Daoy (cell line): Measurements from ENCODE around the gene WDR45. TPM values are rescaled to one million over a fixed set of nuclear protein-coding genes. Genes with fewer than 3 reads are reported as not detected.

Experiments used
- DNase-seq: peaks from one replicate; pipeline ENCODE4 v3.0.0-alpha.2; 2015; ENCODE audit warnings: low read depth
- total RNA-seq: library from RNA; depleted of rRNA; stranded (reverse); fragments of >200 nt; shearing (Covaris generic); gene quantifications from 2 replicates; pipeline ENCODE4 v1.2.3, GENCODE V29; 2014

The WDR45 gene
- total RNA-seq, 1 experiment from 2014 or later: 20.3 TPM

DNA sequence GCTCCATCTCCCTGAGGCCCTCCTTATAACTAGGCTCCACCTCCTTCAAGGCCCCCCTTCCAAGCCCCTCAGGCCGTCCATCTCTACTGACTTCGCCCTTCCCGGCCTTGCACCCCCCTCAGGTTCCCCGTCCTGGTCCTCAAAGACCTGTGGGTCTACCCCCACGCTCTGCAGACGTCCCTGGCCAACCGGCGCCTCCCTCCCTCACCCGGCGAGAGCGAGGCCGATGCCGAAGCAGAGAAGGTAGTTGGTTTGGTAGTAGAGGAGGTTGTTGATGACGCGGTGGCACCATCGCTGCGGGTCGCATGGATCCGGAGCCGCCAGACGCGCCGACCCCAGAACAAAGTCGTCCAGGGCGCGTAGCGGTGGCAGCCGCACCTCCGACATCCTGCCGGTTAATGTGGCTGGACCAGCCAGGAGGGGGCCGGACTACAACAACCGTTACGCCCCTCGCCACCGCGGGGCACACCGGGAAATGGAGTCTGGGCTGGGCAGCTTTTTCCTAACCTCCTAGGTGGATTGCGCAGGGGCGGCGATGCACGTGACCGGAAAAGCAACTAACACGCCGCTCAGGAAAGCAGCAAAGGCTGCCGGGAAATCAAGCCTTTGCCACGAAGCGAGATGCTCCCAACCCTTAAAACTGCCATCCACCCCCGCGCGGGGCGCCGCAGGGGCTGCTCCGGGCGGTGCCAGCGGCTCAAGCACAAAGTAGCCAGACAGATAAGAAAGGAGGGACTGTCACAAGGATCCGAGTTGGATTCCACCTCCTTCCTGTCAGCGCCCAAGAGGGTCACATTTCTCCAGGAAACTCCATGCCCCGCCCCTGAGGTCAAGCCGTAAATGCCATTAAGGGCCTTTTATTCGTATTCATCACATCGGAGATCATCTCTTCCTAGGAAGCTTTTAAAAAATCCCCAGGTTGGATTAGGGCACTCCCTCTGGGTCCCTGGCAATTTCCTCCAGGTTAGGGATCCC is 5.8 kb downstream of the WDR45 start, which contains the start of gene PRAF2:
PRAF2 (minus strand) TSS at position 402 of the 975 bp plus-strand sequence; CDS start at position 387, 15 bp downstream.
- DNase-seq: peak; percentile 91

DNA sequence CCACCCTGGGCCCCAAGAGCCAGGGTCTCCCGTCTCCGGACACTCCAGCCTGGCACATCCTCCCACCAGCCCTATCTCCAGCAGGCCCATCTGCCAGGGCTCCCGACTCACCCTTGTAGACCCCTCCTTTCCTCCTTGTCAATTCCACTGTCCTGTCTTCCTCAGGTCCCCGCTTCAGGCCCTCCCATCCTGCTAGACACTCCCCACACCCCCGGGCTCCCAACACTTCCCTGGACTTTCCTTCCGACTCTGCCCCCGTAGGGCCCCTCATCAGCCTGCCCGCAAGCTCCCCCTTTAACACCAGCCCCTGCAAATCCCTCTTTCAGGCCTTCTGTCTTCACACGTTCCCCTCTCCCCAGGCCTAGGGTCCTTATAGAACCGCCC is 7.0 kb downstream of the WDR45 start:
- DNase-seq: no peak

DNA sequence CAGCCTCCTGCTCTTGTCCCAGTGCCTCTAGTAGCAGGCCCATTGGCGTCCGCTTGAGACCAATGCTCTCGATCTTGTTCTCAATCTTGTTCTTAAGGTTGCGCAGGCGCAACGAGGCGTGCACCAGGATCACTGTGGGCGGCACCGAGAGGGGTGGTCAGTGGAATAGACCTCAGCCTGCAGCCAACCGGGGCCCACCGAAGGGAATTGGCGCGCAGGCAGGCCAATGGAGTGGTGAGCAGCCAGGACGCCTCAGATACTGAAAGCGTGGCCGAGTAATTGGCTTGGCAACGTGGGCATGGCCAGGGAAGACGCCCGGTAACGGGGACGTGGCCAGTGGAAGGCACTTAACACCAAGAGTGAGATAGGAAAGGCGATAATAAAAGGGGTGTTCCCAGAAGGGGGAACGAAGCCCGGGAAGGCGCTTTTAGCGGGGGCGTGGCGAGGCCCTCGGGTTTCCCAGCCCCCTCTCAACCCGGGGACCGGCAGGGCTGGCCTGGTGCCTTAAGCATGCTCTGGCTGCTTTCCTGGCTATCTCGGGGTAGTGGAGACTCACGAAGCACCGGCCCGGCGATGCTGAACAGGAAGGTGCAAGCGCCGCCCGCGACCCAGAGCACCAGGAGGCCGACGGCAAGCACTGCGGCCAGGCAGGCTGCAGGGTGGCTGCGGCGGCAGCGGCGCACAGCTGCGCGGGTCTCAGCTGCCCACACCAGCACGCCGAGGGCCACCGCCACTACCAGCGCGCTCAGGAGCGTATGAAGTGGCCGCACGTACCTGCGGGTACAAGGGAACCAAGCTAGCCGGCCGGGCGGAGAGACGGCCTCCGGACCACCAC is 7.6 kb downstream of the WDR45 start:
- DNase-seq: no peak

DNA sequence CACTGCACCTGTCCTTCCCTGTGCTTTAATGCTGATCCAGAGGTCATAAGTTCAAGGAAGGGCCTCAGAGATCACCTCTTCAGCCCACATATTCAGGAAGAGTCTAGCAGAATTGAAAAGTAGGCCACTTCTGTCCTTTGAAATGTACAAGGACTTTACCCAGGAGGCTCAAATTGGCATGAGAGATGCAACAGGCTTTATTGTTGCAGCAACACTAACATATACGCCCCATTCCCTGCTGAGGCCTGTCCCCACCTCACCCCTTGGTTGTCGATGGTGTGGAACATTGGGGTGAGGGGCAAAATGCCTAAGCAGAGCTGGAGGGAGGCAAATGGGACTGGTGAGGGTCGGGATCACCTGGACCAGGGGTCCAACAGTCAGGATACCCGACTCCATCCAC is 8.7 kb downstream of the WDR45 start:
- DNase-seq: no peak

DNA sequence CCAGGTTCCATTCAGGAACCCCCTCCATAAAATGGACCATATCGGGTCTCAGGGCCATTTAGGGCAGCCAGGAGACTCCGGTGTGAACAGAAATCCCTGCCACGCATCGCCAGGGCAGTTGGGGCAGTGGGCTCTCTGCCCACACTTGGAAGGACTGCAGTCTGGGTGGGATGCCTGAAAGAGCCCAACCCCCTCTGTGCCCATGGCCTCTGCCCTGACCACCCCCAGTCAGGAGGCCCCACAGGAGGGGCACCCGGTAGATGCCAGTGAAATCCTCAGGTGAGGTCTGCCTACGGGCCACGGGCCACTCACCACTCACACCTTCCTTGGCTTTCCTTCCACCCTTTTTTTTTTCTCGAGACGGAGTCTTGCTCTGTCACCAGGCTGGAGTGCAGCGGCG is 10.6 kb downstream of the WDR45 start:
- no peak for DNase-seq

DNA sequence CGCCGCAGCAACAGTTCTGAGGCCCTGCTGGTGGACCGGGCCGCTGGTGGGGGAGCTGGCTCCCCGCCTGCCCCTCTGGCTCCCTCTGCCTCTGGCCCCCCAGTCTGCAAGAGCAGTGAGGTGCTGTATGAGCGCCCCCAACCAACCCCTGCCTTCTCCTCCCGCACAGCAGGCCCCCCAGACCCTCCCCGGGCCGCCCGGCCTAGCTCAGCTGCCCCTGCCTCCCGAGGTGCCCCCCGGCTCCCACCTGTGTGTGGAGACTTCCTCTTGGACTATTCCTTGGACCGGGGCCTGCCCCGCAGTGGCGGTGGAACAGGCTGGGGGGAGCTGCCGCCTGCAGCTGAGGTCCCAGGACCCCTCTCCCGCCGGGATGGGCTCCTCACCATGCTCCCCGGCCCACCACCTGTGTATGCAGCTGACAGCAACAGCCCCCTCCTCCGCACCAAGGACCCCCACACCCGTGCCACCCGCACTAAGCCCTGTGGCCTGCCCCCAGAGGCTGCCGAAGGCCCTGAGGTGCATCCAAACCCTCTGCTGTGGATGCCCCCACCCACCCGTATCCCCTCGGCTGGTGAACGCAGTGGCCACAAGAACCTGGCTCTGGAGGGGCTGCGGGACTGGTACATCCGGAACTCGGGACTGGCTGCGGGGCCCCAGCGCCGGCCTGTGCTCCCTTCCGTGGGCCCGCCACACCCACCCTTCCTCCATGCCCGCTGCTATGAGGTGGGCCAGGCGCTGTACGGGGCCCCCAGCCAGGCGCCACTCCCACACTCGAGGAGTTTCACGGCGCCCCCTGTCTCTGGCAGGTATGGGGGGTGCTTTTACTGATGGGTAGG is 12.2 kb downstream of the WDR45 start:
- no peak for DNase-seq

DNA sequence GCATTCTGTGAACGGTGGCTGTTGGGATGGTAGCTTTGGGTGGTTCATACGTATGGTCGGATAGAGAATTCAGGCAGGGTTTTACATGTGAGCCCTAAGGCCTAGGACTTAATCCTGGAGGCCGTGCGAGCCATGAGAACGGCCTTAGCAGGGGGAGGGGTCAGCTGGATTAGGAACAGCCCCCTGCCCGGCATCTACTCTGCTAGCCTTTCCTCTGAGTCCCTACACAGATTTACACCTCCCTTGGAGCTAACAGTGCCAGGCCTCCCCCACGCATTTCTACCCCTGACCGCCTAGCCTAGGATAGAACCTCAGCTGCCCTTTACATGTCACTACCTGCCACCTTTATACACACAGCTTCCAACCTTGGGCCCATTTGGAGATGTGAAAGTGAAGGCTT is 13.0 kb downstream of the WDR45 start:
- no peak for DNase-seq

DNA sequence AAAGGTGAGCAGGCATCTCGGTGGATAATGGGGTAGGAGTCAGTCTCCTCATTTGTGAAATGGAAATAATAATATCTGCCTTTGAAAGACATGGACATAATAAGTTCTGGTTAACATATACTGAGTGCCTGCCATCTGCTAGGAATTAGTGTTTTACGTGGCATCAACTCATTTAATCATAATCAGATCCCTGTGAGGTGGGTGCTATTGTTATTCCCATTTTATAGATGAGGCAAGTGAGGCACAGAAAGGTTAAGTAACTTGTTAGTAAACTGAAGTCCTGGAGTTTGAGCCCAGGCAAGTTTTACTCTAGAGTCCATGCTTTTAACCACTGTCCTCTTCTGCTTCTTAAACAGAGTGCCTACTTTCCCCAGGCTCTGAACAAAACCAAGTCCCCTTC is 13.4 kb downstream of the WDR45 start:
- no peak for DNase-seq

DNA sequence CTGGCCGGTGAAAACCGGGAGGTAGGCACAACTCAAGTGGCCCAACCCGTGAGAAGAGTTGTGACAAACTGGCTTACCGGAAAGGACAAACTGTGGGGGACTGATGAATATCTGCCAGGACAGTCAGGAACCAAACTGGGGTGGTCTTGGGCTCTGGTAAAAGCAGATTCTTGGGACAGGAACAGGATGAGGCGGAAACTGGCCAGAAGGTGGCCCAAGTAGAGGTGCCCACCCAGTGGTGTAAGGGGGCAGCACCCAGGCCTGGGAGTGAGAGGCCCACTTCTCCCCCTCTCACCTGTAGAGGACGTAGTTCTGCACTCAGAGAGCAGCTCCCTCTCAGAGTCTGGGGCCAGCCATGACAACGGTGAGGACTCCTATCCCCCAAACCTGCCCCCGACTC is 15.0 kb downstream of the WDR45 start:
- no peak for DNase-seq

DNA sequence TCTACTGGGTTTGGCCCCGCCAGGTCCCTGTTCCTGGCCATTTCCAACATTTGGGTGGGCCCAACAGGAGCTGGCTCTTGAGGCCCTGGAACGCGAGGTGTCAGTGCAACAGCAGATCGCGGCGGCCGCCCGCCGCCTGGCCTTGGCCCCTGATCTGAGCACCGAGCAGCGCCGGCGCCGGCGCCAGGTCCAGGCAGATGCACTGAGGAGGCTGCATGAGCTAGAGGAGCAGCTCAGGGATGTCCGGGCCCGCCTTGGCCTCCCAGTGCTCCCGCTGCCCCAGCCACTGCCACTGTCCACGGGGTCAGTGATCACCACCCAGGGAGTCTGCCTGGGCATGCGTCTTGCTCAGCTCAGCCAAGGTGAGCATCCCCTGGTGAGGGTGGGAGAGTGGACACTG is 15.4 kb downstream of the WDR45 start:
- no peak for DNase-seq

DNA sequence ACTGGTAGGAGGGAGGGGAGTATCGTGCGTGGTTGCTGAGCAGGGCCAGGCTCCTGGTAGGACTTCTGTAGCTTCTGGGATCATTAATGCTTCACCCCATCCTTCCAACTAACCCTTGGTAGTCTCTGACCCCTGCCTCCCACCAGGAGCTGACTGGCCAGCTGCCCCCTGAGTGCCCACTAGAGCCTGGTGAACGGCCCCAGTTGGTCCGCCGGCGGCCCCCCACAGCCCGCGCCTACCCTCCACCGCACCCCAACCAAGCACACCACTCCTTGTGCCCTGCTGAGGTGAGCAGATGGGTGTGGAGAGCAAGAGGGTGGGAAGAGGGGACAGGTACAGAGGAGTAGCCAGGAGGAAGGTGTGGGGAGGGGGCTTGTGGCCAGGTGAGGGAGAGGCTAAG is 16.0 kb downstream of the WDR45 start:
- DNase-seq: no peak

DNA sequence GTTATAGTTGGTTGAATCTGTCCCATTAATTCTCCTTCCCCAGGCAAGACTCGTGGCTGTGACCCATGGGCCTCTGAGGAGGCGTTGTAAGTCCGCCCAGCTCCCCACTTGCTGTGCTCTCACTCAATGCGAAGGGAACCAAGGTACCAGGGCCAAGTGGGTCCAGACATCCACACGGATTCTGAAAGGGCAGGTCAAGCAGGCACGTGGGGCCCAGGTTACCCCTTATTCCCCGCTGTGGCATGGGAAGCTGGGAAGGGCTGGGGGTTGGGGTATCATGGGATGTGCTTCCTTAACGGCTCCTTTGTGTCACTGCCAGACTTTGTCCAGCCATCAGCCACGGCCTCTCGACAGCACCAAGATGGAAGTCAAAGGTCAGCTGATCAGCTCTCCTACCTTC is 17.8 kb downstream of the WDR45 start:
- DNase-seq: no peak

DNA sequence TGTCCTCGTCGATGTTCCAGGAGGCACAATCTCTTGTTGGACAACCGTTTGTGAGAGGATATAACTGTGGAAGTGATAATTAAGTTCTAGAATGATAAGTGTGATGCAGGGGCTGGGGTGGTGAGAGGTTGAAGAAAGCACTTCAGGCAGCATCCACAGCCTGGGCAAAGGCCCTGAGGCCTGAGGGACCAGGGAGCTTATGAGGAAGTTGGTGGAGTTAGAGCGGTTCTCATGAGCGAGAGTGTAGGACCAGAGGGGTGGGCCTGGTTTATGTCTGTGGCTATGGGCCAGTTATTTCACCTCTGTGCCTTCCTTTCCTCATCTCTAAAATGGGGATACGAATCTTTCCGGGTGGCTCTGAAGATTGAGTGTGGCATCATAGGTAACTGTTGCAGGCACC is 18.2 kb downstream of the WDR45 start:
- no peak for DNase-seq

DNA sequence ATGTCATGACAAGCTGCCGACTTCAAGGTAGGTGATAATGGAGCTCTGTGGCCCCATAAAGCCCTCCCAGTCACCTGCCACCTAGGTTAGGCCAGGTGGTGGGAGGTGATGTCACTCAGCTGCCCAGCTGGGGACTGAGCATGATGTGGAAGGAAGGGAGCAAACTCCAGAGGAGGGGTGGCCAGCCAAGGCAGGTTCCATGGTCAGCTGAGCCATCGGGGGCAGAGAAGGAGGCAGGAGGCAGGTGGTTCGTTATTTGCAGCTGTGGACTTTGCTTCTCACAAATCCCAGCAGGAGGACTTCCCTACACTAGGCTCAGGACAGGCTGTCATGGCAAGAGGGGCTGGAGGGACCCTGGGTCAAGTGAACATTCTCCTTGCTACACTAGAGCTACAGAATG is 18.8 kb downstream of the WDR45 start:
- DNase-seq: no peak

DNA sequence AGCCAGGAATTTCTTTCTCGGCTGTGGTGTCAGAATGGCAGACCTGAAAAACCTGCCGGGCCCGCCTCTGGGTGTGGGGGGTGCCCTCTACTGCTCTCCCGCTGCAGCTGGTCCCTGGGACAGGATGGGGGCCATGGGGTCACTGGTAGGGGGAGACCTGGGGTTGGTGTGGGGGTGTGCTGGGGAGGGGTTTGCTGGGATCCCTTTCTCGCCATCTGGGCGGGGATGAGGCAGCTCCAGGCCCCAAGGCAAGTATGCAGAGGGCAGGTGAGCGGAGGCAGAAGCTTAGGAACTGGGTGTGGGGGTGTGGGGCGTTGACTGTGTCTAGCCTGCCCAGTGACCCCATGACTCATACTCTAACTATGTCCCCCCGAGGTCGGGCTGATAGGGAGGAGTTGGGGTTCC is 20.0 kb downstream of the WDR45 start:
- no peak for DNase-seq

DNA sequence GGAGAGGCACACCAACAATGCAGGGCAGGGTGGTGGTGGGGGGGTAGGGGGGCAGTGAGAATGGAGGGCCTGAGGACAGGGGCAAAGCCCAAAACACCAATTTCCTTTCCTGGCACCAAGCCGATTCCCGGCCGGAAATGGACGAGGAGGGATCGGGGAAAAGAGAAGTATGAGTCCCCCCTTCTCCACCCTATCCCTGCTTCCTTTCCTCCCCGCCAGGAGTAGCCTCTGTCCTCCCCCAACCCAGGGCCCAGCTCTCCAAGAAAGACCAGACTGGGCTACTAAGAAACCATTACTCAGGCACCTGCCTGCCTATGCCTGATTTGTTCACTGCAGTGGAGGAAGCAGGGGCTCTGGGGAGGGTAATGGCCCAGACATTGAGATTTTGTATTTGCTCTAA is 20.5 kb downstream of the WDR45 start:
- DNase-seq: no peak

DNA sequence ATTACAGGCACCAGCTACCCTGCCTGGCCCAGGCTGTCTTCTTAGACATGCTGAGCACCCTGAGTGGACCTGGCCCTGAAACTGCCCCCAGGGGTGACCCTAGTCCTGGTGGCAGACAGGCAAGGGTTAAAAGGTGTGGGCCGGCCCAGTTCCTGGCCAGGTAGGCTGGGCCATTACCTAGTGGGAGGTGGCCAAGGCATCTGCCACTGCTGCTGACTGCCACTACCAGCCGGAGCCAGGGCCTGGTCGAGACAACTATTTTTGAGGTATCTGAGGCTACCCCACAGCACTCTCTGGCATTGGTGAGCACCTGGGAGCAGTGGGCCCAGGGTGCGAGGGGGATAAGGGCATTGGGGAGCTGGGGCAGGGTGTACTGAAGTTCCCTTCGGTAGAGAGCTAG is 20.9 kb downstream of the WDR45 start, which contains the start of gene CCDC120:
CCDC120 (plus strand) TSS at position 206 of the 400 bp plus-strand sequence. CDS start 3,043 bp downstream, outside the sequence.
- no peak for DNase-seq

DNA sequence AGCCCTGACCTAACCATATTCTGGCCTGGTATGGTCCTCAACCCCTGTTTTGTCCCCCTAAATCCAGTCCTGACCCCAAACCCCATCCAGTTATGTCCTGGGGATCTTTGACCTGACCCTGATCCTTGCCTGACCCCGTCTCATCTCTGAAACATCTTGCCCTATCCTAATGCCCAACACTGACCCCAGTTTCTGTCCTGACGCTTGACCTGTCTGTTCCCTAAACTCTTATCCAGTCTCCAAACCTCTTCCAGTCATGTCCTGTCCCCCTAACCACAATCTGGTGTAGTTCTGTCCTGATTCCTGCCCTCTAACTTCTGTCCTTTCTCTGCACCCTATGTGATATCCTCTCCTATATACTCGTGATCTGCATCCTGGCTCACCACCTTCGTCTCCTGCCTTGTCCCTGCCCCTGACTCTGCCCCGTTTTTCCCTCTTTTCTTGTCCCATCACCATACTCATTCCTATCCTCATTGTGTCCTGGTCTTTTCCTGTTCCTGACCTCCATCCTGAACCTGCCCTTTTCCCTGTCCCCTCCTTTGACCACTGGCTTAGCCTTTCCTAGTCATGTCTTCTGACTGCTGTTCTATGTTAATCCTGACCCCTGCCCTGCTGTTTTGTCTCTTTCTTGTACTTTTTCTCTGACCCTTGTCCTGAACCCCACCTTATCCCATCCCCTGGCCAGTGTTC is 25.5 kb downstream of the WDR45 start:
- no peak for DNase-seq

DNA sequence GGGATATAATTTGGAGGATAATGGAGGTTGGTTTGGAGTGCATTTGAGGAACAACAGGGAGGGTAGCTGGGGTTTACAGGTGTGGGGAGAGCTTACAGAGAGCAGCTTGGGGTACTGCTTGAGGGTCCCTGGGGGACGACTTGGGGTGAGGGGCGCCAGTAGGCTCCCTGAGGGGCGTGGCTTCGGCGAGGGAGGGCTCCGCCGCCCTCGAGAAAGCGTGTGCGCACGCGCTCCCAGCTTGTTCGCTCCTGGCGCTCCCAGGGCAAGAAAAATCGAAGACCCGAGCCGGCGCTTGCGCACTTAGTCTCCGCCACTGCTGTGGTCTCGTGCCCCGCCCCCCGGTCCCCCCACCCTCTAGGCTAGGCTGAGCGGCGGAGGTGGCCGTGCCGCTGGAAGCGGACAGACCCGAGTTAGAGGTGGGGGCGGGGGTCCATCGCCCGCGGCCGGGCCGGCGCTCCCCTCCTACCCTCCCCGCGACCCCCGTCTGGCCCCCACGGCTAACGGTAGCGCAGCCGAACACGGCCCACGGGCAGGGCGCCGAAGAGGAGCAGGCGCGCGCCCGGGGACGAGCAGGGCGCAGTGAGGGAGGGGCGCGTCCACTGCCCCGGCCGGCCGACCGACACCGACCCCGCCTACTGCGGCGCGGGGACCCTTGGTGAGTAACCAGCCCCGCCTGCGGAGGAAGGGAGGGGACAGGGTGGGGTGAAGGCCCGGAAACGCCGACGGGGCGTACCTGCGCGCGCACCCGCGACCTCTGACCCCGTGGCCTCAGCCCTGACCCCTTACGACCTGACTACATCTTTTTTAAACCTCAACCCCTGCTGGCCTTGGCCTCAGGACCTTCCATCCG is 26.2 kb downstream of the WDR45 start:
- peak; percentile 61 for DNase-seq

DNA sequence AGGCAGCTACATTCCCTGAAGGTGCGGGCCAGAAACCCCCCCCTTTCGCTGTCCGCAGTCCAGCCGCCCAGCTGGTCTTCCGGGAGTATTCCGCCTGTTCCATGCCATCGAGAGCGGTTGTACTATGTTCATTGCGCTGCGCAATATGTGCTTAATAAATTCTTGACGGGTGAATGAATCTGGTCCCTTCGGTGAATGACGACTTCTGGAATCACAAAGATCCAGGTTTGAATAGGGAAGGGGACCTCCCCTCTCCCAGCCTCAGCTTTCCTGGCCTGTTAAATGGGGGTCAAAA is 35.8 kb downstream of the WDR45 start:
- no peak for DNase-seq
